GM23248 (cell line): ENCODE results near the gene HGF.

ENCODE experiments used
- EZH2 ChIP-seq: fragments of 200-600 bp; sonication (generic); IDR thresholded peaks from 2 replicates; pipeline ENCODE4 v1.6.1; 2018; ENCODE audit warnings: antibody characterized with exemption, mild to moderate bottlenecking; ENCODE audit not compliant: insufficient read depth, poor library complexity, severe bottlenecking
- EZH2phosphoT487 ChIP-seq: fragments of 200-600 bp; sonication (generic); IDR thresholded peaks from 2 replicates; pipeline ENCODE4 v1.6.1; 2018; ENCODE audit warnings: antibody characterized with exemption, moderate library complexity, mild to moderate bottlenecking, low read depth; ENCODE audit not compliant: insufficient read depth

DNA sequence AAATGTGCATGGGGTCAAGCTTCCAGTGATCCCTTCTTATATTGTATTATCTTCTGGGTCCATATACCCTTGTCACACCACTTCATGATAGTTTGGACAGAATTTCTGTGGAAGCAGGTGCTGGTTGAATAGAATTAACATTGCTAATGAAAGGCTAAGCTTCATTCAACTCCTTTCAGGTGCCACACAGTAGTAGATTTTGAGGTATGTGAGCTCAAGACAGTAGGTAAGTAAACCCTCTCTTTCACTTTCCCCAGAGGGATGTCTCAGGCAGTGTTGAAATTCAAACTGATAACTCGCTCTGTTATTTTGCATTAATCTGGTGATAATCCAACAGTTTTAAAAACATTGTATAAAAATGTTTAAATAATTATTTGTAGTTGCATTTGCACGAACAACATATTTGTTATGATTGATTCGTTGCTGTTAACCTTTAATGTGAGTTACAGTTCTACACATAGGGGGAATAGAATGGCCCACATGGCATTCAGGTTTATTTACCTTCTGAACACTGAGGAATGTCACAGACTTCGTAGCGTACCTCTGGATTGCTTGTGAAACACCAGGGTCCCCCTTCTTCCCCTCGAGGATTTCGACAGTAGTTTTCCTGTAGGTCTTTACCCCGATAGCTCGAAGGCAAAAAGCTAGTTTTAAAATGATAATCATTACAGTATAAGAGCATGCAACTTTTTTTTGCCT lies 18.1 kb downstream of the HGF start:
- TF ChIP-seq EZH2 (no peak), EZH2phosphoT487 (no peak)
